ENCODE measurements around the gene MATR3.

Gene MATR3

GRCh38 chr5:139271201-139272027 is 22.1 kb upstream of the MATR3 start:
- DNase-seq (ENCODE audit: extremely low spot score): no peak
- TF ChIP-seq CTBP1 (IDR thresholded peaks at IDR 0.05; ENCODE audit: borderline replicate concordance): no peak
- TF ChIP-seq BHLHE40 (IDR thresholded peaks at IDR 0.05; ENCODE audit: borderline replicate concordance): no peak
- no peak for TF ChIP-seq HDGF (IDR thresholded peaks at IDR 0.05; ENCODE audit: borderline replicate concordance)
- no peak for TF ChIP-seq FOXK2 (IDR thresholded peaks at IDR 0.05)
- TF ChIP-seq ARNT (IDR thresholded peaks at IDR 0.05): no peak
- no peak for TF ChIP-seq FOXA1 (IDR thresholded peaks at IDR 0.05)
- TF ChIP-seq TARDBP (IDR thresholded peaks at IDR 0.05): no peak
- no peak for TF ChIP-seq L3MBTL2 (conservative IDR thresholded peaks at IDR 0.05)
- no peak for TF ChIP-seq SUZ12 (IDR thresholded peaks at IDR 0.05)
- no peak for TF ChIP-seq LEF1 (IDR thresholded peaks at IDR 0.05; ENCODE audit: borderline replicate concordance)
- TF ChIP-seq ELF4 (IDR thresholded peaks at IDR 0.05): no peak
- TF ChIP-seq FOXM1 (IDR thresholded peaks at IDR 0.05; ENCODE audit: borderline replicate concordance): no peak
- TF ChIP-seq PKNOX1 (IDR thresholded peaks at IDR 0.05): no peak
- no peak for TF ChIP-seq SP1 (IDR thresholded peaks at IDR 0.05)
- POLR2A ChIA-PET: interaction anchor here (1.6 to 6.5 kb wide), 3 partner anchors 22 to 73 kb away, joined by 5 to 62 read pairs (median 10); partner anchors contain the start of genes MATR3, PAIP2 and SIL1
- CTCF ChIA-PET: interaction anchor here (0.5 to 1.5 kb wide), 3 partner anchors 33 to 692 kb away, joined by 4 to 9 read pairs (median 4); no protein-coding TSS in a partner anchor

GRCh38 chr5:139272471-139273321 is 20.8 kb upstream of the MATR3 start:
- ChIA-PET CTCF (interaction anchor here (0.5 to 1.5 kb wide), 5 partner anchors 32 to 693 kb away, joined by 3 to 5 read pairs (median 4); no protein-coding TSS in a partner anchor), POLR2A (interaction anchor here (0.7 to 6.5 kb wide), 5 partner anchors 13 to 130 kb away, joined by 3 to 62 read pairs (median 5); partner anchors contain the start of genes MATR3, PAIP2 and SIL1)
- no peak for DNase-seq (ENCODE audit: extremely low spot score)
- TF ChIP-seq ZNF384 (IDR thresholded peaks at IDR 0.05): no peak
- no peak for TF ChIP-seq CTBP1 (IDR thresholded peaks at IDR 0.05; ENCODE audit: borderline replicate concordance)
- TF ChIP-seq FOXK2 (IDR thresholded peaks at IDR 0.05): no peak
- no peak for TF ChIP-seq ELF4 (IDR thresholded peaks at IDR 0.05)
- TF ChIP-seq NFRKB (IDR thresholded peaks at IDR 0.05): no peak
- TF ChIP-seq LEF1 (IDR thresholded peaks at IDR 0.05; ENCODE audit: borderline replicate concordance): no peak
- no peak for TF ChIP-seq PKNOX1 (IDR thresholded peaks at IDR 0.05)
- TF ChIP-seq ARNT (IDR thresholded peaks at IDR 0.05): no peak
- no peak for TF ChIP-seq SUZ12 (IDR thresholded peaks at IDR 0.05)
- no peak for TF ChIP-seq L3MBTL2 (conservative IDR thresholded peaks at IDR 0.05)
- no peak for TF ChIP-seq HDGF (IDR thresholded peaks at IDR 0.05; ENCODE audit: borderline replicate concordance)
- no peak for TF ChIP-seq FOXM1 (IDR thresholded peaks at IDR 0.05; ENCODE audit: borderline replicate concordance)
- no peak for TF ChIP-seq FOXA1 (IDR thresholded peaks at IDR 0.05)
- no peak for TF ChIP-seq SP1 (IDR thresholded peaks at IDR 0.05)
- TF ChIP-seq TARDBP (IDR thresholded peaks at IDR 0.05): no peak
- TF ChIP-seq BHLHE40 (IDR thresholded peaks at IDR 0.05; ENCODE audit: borderline replicate concordance): no peak

- no peak for TF ChIP-seq PKNOX1 (IDR thresholded peaks at IDR 0.05)
- TF ChIP-seq FOXA1 (IDR thresholded peaks at IDR 0.05): no peak
- TF ChIP-seq FOXM1 (IDR thresholded peaks at IDR 0.05; ENCODE audit: borderline replicate concordance): no peak
- no peak for TF ChIP-seq SP1 (IDR thresholded peaks at IDR 0.05)
- TF ChIP-seq ARNT (IDR thresholded peaks at IDR 0.05): no peak
- no peak for TF ChIP-seq FOXK2 (IDR thresholded peaks at IDR 0.05)
- TF ChIP-seq CTBP1 (IDR thresholded peaks at IDR 0.05; ENCODE audit: borderline replicate concordance): no peak
- no peak for TF ChIP-seq SUZ12 (IDR thresholded peaks at IDR 0.05)
- no peak for TF ChIP-seq LEF1 (IDR thresholded peaks at IDR 0.05; ENCODE audit: borderline replicate concordance)
- no peak for TF ChIP-seq ELF4 (IDR thresholded peaks at IDR 0.05)
- TF ChIP-seq HDGF (IDR thresholded peaks at IDR 0.05; ENCODE audit: borderline replicate concordance): no peak
- no peak for TF ChIP-seq L3MBTL2 (conservative IDR thresholded peaks at IDR 0.05)
- TF ChIP-seq ZNF384 (IDR thresholded peaks at IDR 0.05): no peak
- TF ChIP-seq TARDBP (IDR thresholded peaks at IDR 0.05): no peak
- TF ChIP-seq NFRKB (IDR thresholded peaks at IDR 0.05): no peak
- no peak for TF ChIP-seq BHLHE40 (IDR thresholded peaks at IDR 0.05; ENCODE audit: borderline replicate concordance)
- ChIA-PET POLR2A (interaction anchor here (0.9 to 6.5 kb wide), 6 partner anchors 20 to 705 kb away, joined by 3 to 62 read pairs (median 4); partner anchors contain the start of genes MATR3, PAIP2 and SIL1), CTCF (interaction anchor here (0.6 kb wide), 1 partner anchor 694 kb away, joined by 3 read pairs; no protein-coding TSS in a partner anchor)
- peak; percentile 23 for DNase-seq (ENCODE audit: extremely low spot score)
Measured at GRCh38 chr5:139273322-139273571, 20.3 kb upstream of the MATR3 start.

GRCh38 chr5:139273572-139274289 is 19.8 kb upstream of the MATR3 start:
- ChIA-PET POLR2A (interaction anchor here (0.9 to 6.5 kb wide), 6 partner anchors 9 to 705 kb away, joined by 3 to 62 read pairs (median 4); partner anchors contain the start of genes MATR3 and PAIP2), CTCF (interaction anchor here (0.6 kb wide), 1 partner anchor 694 kb away, joined by 3 read pairs; no protein-coding TSS in a partner anchor)
- peak; percentile 96 for DNase-seq (ENCODE audit: extremely low spot score)
- TF ChIP-seq ZNF384 (IDR thresholded peaks at IDR 0.05): peak; percentile 98
- TF ChIP-seq L3MBTL2 (conservative IDR thresholded peaks at IDR 0.05): peak; percentile 83; the same call in 1 of the 2 replicates
- TF ChIP-seq HDGF (IDR thresholded peaks at IDR 0.05; ENCODE audit: borderline replicate concordance): no peak
- peak; percentile 35; the same call in 1 of the 2 replicates for TF ChIP-seq ELF4 (IDR thresholded peaks at IDR 0.05)
- TF ChIP-seq SP1 (IDR thresholded peaks at IDR 0.05): peak; percentile 35; the same call in 1 of the 2 replicates

Data from HEK293T (cell line).